Trophoblast cell (in vitro differentiated cells and primary cell): ENCODE measurements around the gene ADCY1.

Source experiments
- DNase-seq, 2 donors: peaks; one replicate each; pipeline ENCODE4 v3.0.0-alpha.2; 2016
- H2AFZ ChIP-seq: 2 replicates; pipeline ENCODE4 v1.6.1; 2013; ENCODE audit warnings: low read length, moderate library complexity, mild to moderate bottlenecking; ENCODE audit not compliant: insufficient read depth, poor library complexity
- H2AK5ac ChIP-seq: 2 replicates; pipeline ENCODE4 v1.6.1; 2013; ENCODE audit warnings: mild to moderate bottlenecking, low read length
- H2BK120ac ChIP-seq: 2 replicates; pipeline ENCODE4 v1.6.1; 2013; ENCODE audit warnings: low read length, mild to moderate bottlenecking, moderate library complexity; ENCODE audit not compliant: insufficient read depth, poor library complexity
- H2BK12ac ChIP-seq: 2 replicates; pipeline ENCODE4 v1.6.1; 2013; ENCODE audit warnings: mild to moderate bottlenecking, low read length, moderate library complexity
- H2BK5ac ChIP-seq: 2 replicates; pipeline ENCODE4 v1.6.1; 2013; ENCODE audit warnings: low read length, low read depth, moderate library complexity, mild to moderate bottlenecking; ENCODE audit not compliant: poor library complexity
- H3K14ac ChIP-seq: 2 replicates; pipeline ENCODE4 v1.6.1; 2013; ENCODE audit warnings: mild to moderate bottlenecking, low read length
- H3K18ac ChIP-seq: 2 replicates; pipeline ENCODE4 v1.6.1; 2013; ENCODE audit warnings: mild to moderate bottlenecking, low read length
- H3K23ac ChIP-seq: 2 replicates; pipeline ENCODE4 v1.6.1; 2013; ENCODE audit warnings: low read length
- H3K27ac ChIP-seq: 2 replicates; pipeline ENCODE4 v1.5.1; 2013; ENCODE audit warnings: low read depth, mild to moderate bottlenecking, inconsistent platforms, low read length, moderate library complexity
- H3K27me3 ChIP-seq: 2 replicates; pipeline ENCODE4 v1.6.1; 2013; ENCODE audit warnings: inconsistent platforms, mild to moderate bottlenecking, low read length, moderate library complexity; ENCODE audit not compliant: insufficient read depth
- H3K36me3 ChIP-seq, 2 experiments: 1 replicate in 1 of 2; 2 replicates in 1 of 2; pipeline ENCODE4 v1.6.1; 2013; ENCODE audit warnings: low read length in 2 of 2, mild to moderate bottlenecking in 2 of 2, moderate library complexity in 1 of 2; ENCODE audit not compliant: insufficient read depth in 2 of 2, control insufficient read depth in 1 of 2
- H3K4ac ChIP-seq: 2 replicates; pipeline ENCODE4 v1.6.1; 2013; ENCODE audit warnings: low read depth, mild to moderate bottlenecking, low read length, moderate library complexity
- H3K4me1 ChIP-seq, 2 experiments: 1 replicate in 1 of 2; 2 replicates in 1 of 2; pipeline ENCODE4 v1.6.1; 2013; ENCODE audit warnings: low read length in 2 of 2, mild to moderate bottlenecking in 2 of 2, moderate library complexity in 1 of 2; ENCODE audit not compliant: insufficient read depth in 2 of 2, control insufficient read depth in 1 of 2
- H3K4me2 ChIP-seq: 2 replicates; pipeline ENCODE4 v1.6.1; 2013; ENCODE audit warnings: inconsistent platforms, mild to moderate bottlenecking, low read length, moderate library complexity
- H3K4me3 ChIP-seq: 2 replicates; pipeline ENCODE4 v1.5.1; 2013; ENCODE audit warnings: mild to moderate bottlenecking, low read depth, low read length, inconsistent platforms
- H3K79me1 ChIP-seq: one replicate; pipeline ENCODE4 v1.6.1; 2013; ENCODE audit warnings: low read length
- H3K79me2 ChIP-seq: 2 replicates; pipeline ENCODE4 v1.6.1; 2013; ENCODE audit warnings: low read length, mild to moderate bottlenecking; ENCODE audit not compliant: control insufficient read depth, insufficient read depth, poor library complexity
- H3K9ac ChIP-seq: 2 replicates; pipeline ENCODE4 v1.6.1; 2013; ENCODE audit warnings: mild to moderate bottlenecking, low read length
- H3K9me3 ChIP-seq: 2 replicates; pipeline ENCODE4 v1.6.1; 2013; ENCODE audit warnings: low read depth, mild to moderate bottlenecking, control low read depth, inconsistent platforms, low read length; ENCODE audit not compliant: insufficient read depth
- H4K12ac ChIP-seq: 2 replicates; pipeline ENCODE4 v1.6.1; 2013; ENCODE audit warnings: low read depth, mild to moderate bottlenecking, low read length, moderate library complexity
- H4K8ac ChIP-seq: 2 replicates; pipeline ENCODE4 v1.6.1; 2013; ENCODE audit warnings: low read depth, mild to moderate bottlenecking, low read length, moderate library complexity
- H4K91ac ChIP-seq: one replicate; pipeline ENCODE4 v1.6.1; 2013; ENCODE audit warnings: low read depth, mild to moderate bottlenecking, low read length, moderate library complexity
- WGBS: extraction: QIAGEN DNeasy Blood & Tissue Kit; methylation state at CpG from one replicate; pipeline ENCODE4 v1.1.7; 2013; ENCODE audit warnings: missing lambda C conversion rate; ENCODE audit not compliant: insufficient read length, insufficient coverage; ENCODE audit errors: extremely low coverage; 5-methylcytosine and 5-hydroxymethylcytosine counted together

The ADCY1 gene

DNA sequence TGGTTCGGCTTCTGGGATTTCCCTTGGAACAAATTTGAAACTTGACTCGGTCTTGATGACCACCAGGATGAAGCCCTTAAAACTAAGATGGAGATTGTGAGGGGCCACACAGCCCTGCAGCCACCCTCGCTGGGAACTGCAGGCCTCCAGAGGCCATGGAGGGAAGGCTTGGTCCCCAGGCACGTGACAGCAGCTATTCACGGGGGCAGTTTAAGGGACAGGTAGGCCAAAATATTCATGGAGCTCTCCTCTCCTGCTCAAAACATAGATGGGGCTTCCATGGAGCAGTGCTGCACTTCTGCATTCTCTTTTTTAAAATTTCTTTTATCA is 137.0 kb downstream of the ADCY1 start:
- H3K36me3 ChIP-seq, result no peaks in the 10 kb centered on the region
- H2BK5ac ChIP-seq, result no peak overlapping the region
- H4K91ac ChIP-seq, result no peak overlapping the region
- H3K9ac ChIP-seq, result no peak overlapping the region
- no CpG with 5 or more reads among the region's 5 CpGs for WGBS
- H2BK120ac ChIP-seq, result no peak overlapping the region
- no peak overlapping the region for H2AK5ac ChIP-seq
- no peak overlapping the region for H3K27ac ChIP-seq
- no peaks in the 10 kb centered on the region for H3K79me2 ChIP-seq
- no peak overlapping the region for H2BK12ac ChIP-seq
- DNase-seq, result no peak
- H3K4me1 ChIP-seq, result no peaks in the 10 kb centered on the region
- no peaks in the 10 kb centered on the region for H3K79me1 ChIP-seq
- H2AFZ ChIP-seq, result no peak overlapping the region
- peaks cover 1% of the 10 kb centered on the region for H3K9me3 ChIP-seq
- no peak overlapping the region for H3K4me3 ChIP-seq
- H3K4me2 ChIP-seq, result no peak overlapping the region
- H3K27me3 ChIP-seq, result no peaks in the 10 kb centered on the region
- H3K23ac ChIP-seq, result no peak overlapping the region
- no peak overlapping the region for H4K12ac ChIP-seq
- no peak overlapping the region for H4K8ac ChIP-seq
- no peak overlapping the region for H3K18ac ChIP-seq
- H3K14ac ChIP-seq, result no peak overlapping the region
- no peak overlapping the region for H3K4ac ChIP-seq

DNA sequence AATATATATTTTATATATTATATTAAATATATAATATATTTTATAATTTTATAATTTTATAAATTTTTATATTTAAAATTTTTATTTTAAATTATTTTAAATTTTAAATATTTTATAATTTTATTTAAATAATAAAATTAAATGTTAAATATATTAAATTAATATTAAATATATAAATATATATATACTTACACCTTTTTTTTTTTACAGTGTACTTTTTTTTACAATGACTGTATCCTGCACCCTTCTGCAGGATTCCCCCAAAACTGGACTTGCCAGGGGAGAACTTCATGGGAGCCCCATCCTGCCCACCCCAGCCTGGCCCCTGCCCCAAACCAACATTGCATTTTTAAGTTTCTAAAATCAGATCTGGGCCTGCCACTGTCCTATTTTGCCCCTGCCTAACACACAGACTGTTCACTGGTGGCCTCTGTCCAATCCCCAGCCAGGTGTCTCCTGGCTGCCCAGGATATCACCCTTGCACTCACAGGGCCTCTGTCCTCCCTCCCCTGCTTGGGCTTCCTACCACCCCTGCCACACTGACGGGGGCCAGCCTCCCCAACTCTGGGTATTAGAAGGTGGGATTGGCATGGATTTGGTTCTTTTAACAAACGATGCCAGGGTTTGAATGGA is 138.0 kb downstream of the ADCY1 start:
- no CpG with 5 or more reads among the region's 2 CpGs for WGBS
- Histone ChIP-seq H3K36me3 (no peaks in the 10 kb centered on the region), H2BK5ac (no peak overlapping the region), H3K9me3 (peaks cover 1% of the 10 kb centered on the region), H3K4ac (no peak overlapping the region), H3K27ac (no peak overlapping the region), H2AFZ (no peak overlapping the region), H2BK120ac (no peak overlapping the region), H4K8ac (no peak overlapping the region), H2BK12ac (no peak overlapping the region), H3K9ac (no peak overlapping the region), H4K12ac (no peak overlapping the region), H3K23ac (no peak overlapping the region), H3K4me3 (no peak overlapping the region), H3K14ac (no peak overlapping the region), H2AK5ac (no peak overlapping the region), H3K4me2 (no peak overlapping the region), H3K4me1 (no peaks in the 10 kb centered on the region), H3K79me1 (no peaks in the 10 kb centered on the region), H3K27me3 (no peaks in the 10 kb centered on the region), H4K91ac (no peak overlapping the region), H3K18ac (no peak overlapping the region), H3K79me2 (no peaks in the 10 kb centered on the region)
- no peak for DNase-seq

DNA sequence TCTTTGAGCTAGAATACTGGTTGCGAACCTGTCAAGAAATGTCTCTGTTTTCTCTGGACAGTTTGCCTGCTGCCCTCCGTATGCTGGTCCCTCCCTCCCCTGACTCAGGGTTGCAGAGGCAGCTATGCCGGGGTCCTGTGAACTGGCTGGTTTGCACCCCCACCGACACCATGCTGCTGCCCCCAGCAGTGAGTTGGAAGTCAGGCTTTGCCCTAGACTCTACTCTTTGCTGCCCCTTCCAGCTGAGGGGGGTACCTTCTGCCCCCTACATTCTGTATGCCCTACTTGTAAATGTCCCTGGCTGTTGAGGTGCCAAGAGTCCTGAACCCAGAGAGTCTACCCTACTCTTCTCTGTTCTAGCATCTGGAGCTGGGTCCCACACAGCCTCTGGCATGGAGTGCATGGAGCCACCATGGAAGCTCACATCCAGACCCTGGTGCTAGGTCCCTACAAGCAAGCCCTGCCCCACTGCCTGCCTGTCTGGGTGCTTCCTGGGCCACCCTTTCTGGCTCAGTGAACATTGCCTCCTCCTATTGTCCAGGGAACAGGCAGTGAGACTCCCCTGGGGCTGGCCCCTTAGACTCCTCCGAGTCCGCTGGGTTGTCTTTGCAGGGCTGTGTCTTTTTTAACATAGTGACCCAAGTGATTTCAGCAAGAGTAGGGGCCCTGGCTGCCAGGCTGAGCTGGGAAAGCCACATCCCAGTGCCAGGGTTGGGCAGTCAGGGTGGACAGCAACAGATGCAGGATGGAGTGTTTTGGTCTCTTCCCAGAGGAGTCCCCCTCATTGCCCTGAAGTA is 138.9 kb downstream of the ADCY1 start:
- Histone ChIP-seq H3K18ac (no peak overlapping the region), H4K12ac (no peak overlapping the region), H3K4me3 (no peak overlapping the region), H3K27ac (no peak overlapping the region), H2AK5ac (no peak overlapping the region), H3K27me3 (no peaks in the 10 kb centered on the region), H2AFZ (no peak overlapping the region), H3K9me3 (peaks cover 1% of the 10 kb centered on the region), H4K91ac (no peak overlapping the region), H3K4ac (no peak overlapping the region), H2BK120ac (no peak overlapping the region), H2BK12ac (no peak overlapping the region), H2BK5ac (no peak overlapping the region), H3K79me1 (no peaks in the 10 kb centered on the region), H3K14ac (no peak overlapping the region), H3K4me1 (no peaks in the 10 kb centered on the region), H3K4me2 (no peak overlapping the region), H4K8ac (no peak overlapping the region), H3K23ac (no peak overlapping the region), H3K9ac (no peak overlapping the region), H3K36me3 (no peaks in the 10 kb centered on the region), H3K79me2 (no peaks in the 10 kb centered on the region)
- no CpG with 5 or more reads among the region's 6 CpGs for WGBS
- no peak for DNase-seq

DNA sequence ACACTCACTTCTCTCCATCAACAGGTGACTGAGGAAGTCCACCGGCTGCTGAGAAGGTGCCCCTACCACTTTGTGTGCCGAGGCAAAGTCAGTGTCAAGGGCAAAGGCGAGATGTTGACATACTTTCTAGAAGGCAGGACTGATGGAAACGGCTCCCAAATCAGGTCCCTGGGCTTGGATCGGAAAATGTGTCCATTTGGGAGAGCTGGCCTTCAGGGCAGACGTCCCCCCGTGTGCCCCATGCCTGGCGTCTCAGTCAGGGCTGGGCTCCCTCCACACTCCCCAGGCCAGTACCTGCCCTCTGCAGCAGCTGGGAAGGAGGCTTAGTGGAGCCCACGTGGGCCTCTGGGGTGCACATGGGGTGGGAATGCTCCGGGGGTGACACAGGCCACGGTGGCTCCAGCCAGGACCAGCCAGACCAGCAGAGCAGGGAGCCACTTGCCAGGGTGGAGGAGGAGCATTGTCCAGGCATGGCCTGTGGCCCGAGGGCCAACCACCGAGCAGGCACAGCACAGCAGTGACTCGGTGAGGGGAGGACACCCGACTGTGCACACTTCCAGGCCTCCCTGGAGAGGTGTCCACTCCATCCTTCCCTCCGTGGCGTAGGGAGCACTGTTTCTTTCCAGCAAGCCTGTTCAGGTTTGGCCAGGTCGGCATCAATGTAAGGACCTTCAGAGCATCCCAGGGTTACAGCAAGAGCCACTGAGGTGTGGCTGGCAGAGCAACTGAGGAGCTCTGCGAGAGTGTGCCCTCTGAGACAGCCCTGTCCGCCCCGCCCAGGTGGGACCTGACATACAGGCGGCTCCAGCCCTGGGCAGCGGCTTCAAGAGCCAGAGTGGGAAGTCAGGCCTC is 139.7 kb downstream of the ADCY1 start:
- Histone ChIP-seq H3K23ac (no peak overlapping the region), H3K79me1 (no peaks in the 10 kb centered on the region), H3K79me2 (no peaks in the 10 kb centered on the region), H4K8ac (no peak overlapping the region), H3K14ac (no peak overlapping the region), H3K4ac (no peak overlapping the region), H3K36me3 (no peaks in the 10 kb centered on the region), H3K27ac (no peak overlapping the region), H3K9me3 (no peaks in the 10 kb centered on the region), H3K9ac (no peak overlapping the region), H3K4me2 (no peak overlapping the region), H3K18ac (no peak overlapping the region), H3K27me3 (no peaks in the 10 kb centered on the region), H4K12ac (no peak overlapping the region), H2BK5ac (no peak overlapping the region), H2BK12ac (no peak overlapping the region), H4K91ac (no peak overlapping the region), H2AK5ac (no peak overlapping the region), H2BK120ac (no peak overlapping the region), H3K4me3 (no peak overlapping the region), H3K4me1 (no peaks in the 10 kb centered on the region), H2AFZ (no peak overlapping the region)
- no CpG with 5 or more reads among the region's 23 CpGs for WGBS
- DNase-seq, result no peak
